IMR-90 (cell line): ENCODE measurements around the gene SLC25A21.

ENCODE experiments used
- CTCF ChIP-seq: conservative IDR thresholded peaks from 2 replicates; pipeline ENCODE4 v1.5.1; 2012; ENCODE audit warnings: mild to moderate bottlenecking, low read depth, low read length, improper control_type of control experiment
- MAZ ChIP-seq: IDR thresholded peaks from 2 replicates; pipeline ENCODE4 v1.6.1; 2012; ENCODE audit warnings: low read depth, mild to moderate bottlenecking, low read length, improper control_type of control experiment, moderate library complexity, borderline replicate concordance
- POLR2A ChIP-seq: IDR thresholded peaks from 2 replicates; pipeline ENCODE4 v1.6.1; 2012; ENCODE audit warnings: mild to moderate bottlenecking, low read depth, low read length
- RAD21 ChIP-seq: IDR thresholded peaks from 2 replicates; pipeline ENCODE4 v1.6.1; 2012; ENCODE audit warnings: low read length, improper control_type of control experiment
- RFX5 ChIP-seq: IDR thresholded peaks from 2 replicates; pipeline ENCODE4 v1.8.0; 2012; ENCODE audit warnings: low read depth, mild to moderate bottlenecking, low read length, moderate library complexity

DNA sequence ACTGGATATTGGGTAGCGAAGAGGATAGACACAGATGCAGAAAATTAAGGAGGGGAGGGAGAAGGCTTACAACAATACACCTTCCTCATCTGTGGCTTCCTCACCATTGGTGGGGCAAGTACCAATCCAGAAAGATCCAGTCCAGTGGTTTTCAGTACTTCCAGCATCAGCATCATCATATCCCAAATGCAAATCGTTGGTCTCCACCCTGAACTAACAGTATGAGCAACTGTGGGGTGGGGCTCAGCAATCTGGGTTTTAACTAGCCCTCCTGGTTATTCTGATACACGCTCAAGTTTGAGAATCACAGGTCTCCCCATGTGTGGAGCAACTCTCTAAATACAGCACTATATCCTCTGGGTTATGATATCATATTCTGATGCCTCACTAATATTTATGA lies 317.0 kb downstream of the SLC25A21 start:
- TF ChIP-seq CTCF, result no peak
- TF ChIP-seq RAD21, result no peak
- no peak for TF ChIP-seq RFX5
- no peak for TF ChIP-seq POLR2A
- TF ChIP-seq MAZ, result no peak
